GM18507 (cell line): ENCODE results near the gene OBSL1.
A peak's percentile ranks its signal among the peaks of the same experiment; 100 is the strongest.

Experiments used
- DNase-seq: peaks from one replicate; pipeline ENCODE4 v3.0.0; 2011; ENCODE audit warnings: low read depth; ENCODE audit not compliant: insufficient read length; ENCODE audit errors: extremely low spot score
- FAIRE-seq: peaks from 2 replicates; lab custom pipeline; 2011; peaks lifted over from hg19 to GRCh38; lab: Jason Lieb, UNC

The OBSL1 gene

DNA sequence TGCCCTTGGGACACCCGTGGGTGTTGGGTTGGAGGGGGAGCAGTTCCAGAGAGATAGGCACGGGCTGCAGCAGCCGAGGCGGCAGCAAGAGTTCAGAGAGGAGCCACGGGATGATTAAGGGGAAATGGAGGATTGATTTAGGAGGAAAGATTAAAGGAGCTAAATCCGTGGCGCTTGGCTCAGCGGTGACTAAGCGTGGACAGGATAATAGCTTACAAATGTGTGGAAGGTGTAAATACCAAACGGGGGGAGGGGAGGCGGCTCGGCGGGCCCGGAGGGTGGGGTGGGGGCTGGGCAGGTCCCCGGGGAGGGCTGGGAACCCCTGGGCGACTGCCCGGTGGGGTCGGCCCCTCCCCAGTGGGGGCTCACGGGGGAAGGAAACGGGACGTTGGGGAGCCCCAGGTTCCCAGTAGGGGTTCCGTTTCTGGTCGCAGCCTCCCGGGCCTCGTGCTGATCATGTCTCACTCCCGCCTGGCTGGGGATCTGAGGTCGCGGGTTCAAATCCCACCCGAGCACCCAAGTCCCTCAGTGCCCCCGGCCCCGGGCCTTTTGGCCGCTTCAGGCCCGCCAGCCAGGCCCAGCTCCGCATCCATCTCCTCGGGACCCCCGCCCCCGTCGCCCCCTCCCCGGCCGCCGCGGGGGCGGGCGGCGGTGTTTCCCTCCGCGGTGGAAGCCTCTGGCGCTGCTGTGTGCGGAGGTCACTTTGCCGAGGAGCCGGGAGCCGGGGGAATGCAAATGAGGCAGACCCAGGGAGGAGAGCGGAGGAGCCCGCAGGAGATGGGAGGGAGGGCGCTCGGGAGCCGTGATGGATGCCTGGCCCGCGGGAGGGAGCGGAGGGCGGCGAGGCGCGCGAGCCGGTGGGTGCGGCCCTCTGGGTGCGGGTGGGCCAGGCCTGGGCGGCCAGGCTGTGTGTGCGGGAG is 49.0 kb downstream of the OBSL1 start:
- DNase-seq (no peak), FAIRE-seq (no peak)

GRCh38 chr2:219521066-219521880 is 50.1 kb downstream of the OBSL1 start:
- DNase-seq (no peak), FAIRE-seq (no peak)

- DNase-seq (no peak), FAIRE-seq (no peak)
Observed at GRCh38 chr2:219520079-219520478, 51.3 kb downstream of the OBSL1 start.

DNA sequence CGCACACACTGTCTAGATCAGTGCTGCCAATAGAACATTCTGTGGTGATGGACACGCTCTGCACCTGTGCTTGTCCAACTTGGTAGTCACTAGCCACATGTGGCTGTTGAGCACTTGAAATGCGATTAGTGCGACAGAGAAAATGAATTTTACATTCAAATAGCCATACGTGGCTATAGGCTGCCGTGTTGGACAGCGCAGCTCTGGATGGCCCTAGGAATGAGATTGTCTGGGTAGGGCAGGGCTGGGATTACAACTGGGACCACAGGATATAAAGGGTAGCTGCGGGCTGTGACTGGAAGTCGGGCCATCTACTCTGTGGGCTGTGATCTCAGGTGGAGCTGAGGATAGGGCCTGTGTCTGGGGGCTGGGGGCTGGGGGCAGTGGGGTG is 51.8 kb downstream of the OBSL1 start:
- no peak for DNase-seq
- no peak for FAIRE-seq

- DNase-seq (no peak), FAIRE-seq (no peak)
Observed at GRCh38 chr2:219517954-219518778, 53.2 kb downstream of the OBSL1 start.

DNA sequence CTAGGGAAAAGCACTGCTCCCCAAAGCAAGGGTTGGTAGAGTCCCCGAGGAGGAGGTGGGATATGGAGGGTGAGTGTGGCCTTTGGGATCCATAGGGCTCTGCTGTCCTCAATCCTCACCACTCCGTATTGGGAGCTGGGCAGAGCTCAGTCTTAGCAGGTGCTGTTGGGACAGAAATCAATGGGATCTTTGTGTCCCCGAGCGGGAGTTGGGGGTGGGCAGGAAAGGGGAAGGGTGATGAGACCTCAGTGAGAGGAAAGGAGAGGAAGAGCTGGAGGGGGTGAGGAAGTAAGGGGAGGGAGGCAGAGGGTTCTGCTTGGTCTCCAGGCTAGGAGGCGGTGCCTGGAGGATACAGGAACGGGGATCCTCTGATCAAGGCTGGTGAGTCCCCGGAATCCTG is 54.5 kb downstream of the OBSL1 start:
- FAIRE-seq, result no peak

GRCh38 chr2:219515874-219516629 is 55.3 kb downstream of the OBSL1 start:
- no peak for DNase-seq
- FAIRE-seq, result no peak

More for the DNA sequence above, 54.5 kb downstream of the OBSL1 start:
- no peak for DNase-seq

GRCh38 chr2:219514836-219515235 is 56.5 kb downstream of the OBSL1 start:
- DNase-seq (no peak), FAIRE-seq (no peak)

DNA sequence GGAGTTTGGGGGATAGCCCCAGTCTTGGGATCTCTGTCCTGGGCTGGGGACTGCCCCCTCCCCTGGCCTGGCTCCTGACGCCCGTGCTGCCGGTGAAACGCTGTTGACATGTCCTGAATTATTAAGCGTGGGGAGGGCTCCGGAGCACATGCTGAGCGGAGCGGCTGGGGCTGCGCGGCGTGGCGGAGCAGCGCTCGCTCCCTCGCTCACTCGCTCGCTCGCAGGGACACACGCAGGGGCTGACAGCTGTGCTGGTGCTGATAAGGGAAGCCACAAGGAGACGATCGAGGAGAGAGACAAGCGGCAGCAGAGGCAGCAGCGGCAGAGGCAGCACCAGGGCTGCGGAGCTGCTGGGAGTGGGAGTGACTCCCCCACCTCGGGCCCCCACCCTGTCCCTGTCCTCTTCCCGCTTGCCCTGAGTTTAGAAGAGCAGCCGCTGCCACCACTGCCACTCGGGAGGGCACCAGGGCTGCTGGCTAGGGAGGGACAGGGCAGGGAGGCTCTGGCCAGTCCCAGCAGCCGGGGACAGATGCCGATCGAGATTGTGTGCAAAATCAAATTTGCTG is 57.1 kb downstream of the OBSL1 start, which contains the start of gene ASIC4:
Gene ASIC4, plus strand, starts transcription at position 287 of the 566 bp plus-strand sequence. Its CDS starts 243 bp downstream, at position 530.
- no peak for FAIRE-seq
- no peak for DNase-seq

DNA sequence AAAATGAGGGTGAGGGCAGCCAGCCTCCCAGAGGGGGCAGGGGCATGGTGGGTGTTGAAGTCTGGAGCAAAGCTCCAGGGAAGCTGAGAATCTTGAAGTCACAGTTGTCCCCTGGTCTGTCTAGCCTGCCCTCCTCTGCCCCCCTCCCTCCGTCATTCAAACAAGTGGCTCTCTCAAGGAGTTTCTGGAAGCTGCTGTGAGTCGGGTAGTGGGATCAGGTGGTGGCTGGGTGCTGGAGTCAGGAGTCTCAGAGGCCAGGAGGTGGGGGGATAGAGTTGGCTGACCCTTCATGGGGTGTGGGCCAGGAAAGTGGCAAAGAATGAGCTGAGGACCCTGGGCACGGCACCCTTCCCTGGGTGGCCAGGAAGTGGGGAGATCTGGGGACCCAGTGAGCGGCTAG is 57.6 kb downstream of the OBSL1 start:
- FAIRE-seq (no peak), DNase-seq (no peak)

- FAIRE-seq, result no peak
Observed at GRCh38 chr2:219512524-219513216, 58.7 kb downstream of the OBSL1 start.

GRCh38 chr2:219511547-219512325 is 59.6 kb downstream of the OBSL1 start:
- DNase-seq (no peak), FAIRE-seq (no peak)

More at GRCh38 chr2:219512524-219513216, 58.7 kb downstream of the OBSL1 start:
- no peak for DNase-seq

DNA sequence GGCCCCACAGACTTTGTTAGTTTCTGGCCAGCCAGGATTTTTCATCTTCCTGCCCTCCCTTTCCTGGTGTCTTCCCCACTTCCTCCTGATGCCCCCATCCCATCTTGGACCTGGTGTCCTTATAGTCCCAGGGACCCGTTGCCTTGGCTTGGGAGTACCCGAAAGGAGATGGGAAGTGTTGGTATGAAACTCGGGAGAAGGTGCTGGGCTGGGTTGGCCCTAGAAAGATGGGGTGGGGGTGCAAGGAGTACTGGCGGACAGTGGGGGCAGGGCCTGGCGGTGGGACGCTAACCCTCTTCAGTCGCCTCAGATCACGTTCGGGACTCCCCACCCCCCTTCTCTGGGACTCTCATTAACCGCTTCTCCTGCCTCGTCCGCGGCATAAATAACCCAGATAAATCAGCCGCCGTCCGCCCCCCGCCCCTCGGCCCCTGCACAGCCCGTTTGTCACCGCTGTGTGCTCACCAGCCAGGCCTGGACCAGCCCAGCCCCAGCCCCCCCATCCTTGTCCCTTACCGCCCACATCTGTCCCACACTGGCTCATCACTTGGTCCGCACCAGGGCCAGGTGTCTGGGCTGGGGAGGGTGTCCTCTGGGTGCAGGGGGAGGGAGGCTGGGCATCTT is 60.7 kb downstream of the OBSL1 start:
- FAIRE-seq, result no peak
- DNase-seq, result no peak

GRCh38 chr2:219509780-219510511 is 61.4 kb downstream of the OBSL1 start:
- FAIRE-seq, result peak; percentile 68

GRCh38 chr2:219508971-219509779 is 62.2 kb downstream of the OBSL1 start:
- FAIRE-seq, result no peak
- no peak for DNase-seq

More at GRCh38 chr2:219509780-219510511, 61.4 kb downstream of the OBSL1 start:
- no peak for DNase-seq

- DNase-seq, result no peak
- FAIRE-seq, result no peak
Observed at GRCh38 chr2:219508444-219508734, 63.0 kb downstream of the OBSL1 start.
